Stomach smooth muscle (tissue), 2 donors: ENCODE results near the gene SLC29A1.
"Not testable (repeated sequence)": the region's sequence is repeated elsewhere in the genome, so short reads cannot be mapped to it uniquely, and the experiment has no call there.

Experiments
- H3K27ac ChIP-seq: one replicate; pipeline ENCODE4 v1.7.0; 2013; ENCODE audit warnings: mild to moderate bottlenecking, low read length, inconsistent platforms
- H3K27me3 ChIP-seq, 2 donors: one replicate each; pipeline ENCODE4 v1.7.0; 2013; ENCODE audit warnings: low read length in 2 of 2; ENCODE audit not compliant: insufficient read depth in 2 of 2, control insufficient read depth in 1 of 2
- H3K36me3 ChIP-seq, 2 donors: one replicate each; pipeline ENCODE4 v1.7.0; 2013; ENCODE audit warnings: low read length in 2 of 2; ENCODE audit not compliant: control insufficient read depth in 2 of 2, insufficient read depth in 2 of 2
- H3K4me1 ChIP-seq: one replicate; pipeline ENCODE4 v1.7.0; 2013; ENCODE audit warnings: low read length; ENCODE audit not compliant: control insufficient read depth, insufficient read depth
- H3K4me3 ChIP-seq, 2 donors: one replicate each; pipeline ENCODE4 v1.7.0; 2013; ENCODE audit warnings: low read length in 2 of 2
- H3K9ac ChIP-seq, 2 donors: one replicate each; pipeline ENCODE4 v1.7.0; 2013; ENCODE audit warnings: low read length in 2 of 2, mild to moderate bottlenecking in 1 of 2
- H3K9me3 ChIP-seq, 2 donors: one replicate each; pipeline ENCODE4 v1.7.0; 2013; ENCODE audit warnings: low read length in 2 of 2; ENCODE audit not compliant: control insufficient read depth in 2 of 2
- donor health status: healthy.
- donor health status: Pancreatic carcinoma.

The SLC29A1 gene

GRCh38 chr6:44230034-44230675 lies 6.8 kb downstream of the SLC29A1 start:
- Histone ChIP-seq H3K9me3 (no peaks in the 10 kb centered on the region), H3K4me3 (peak overlapping the region in 1 of 2 donors; percentile 8), H3K9ac (peak overlapping the region in 1 of 2 donors; percentile 8), H3K36me3 (peaks cover 22 to 32% of the 10 kb centered on the region in 2 donors), H3K27ac (peak overlapping the region; percentile 97), H3K4me1 (peaks cover 98% of the 10 kb centered on the region), H3K27me3 (no peaks in the 10 kb centered on the region)

GRCh38 chr6:44231426-44231825 lies 8.0 kb downstream of the SLC29A1 start:
- H3K9ac ChIP-seq, H3K27me3 ChIP-seq, H3K9me3 ChIP-seq, H3K4me3 ChIP-seq: not testable (repeated sequence)
- H3K36me3 ChIP-seq = peaks cover 22 to 38% of the 10 kb centered on the region in 2 donors
- H3K4me1 ChIP-seq = peaks cover 99% of the 10 kb centered on the region
- H3K27ac ChIP-seq = peak overlapping the region; percentile 97

- H3K4me3 ChIP-seq = peak overlapping the region; percentile 32 to 40
- H3K9ac ChIP-seq = peak overlapping the region; percentile 49 to 58
- H3K9me3 ChIP-seq = no peaks in the 10 kb centered on the region
- peak overlapping the region; percentile 97 for H3K27ac ChIP-seq
- peaks cover 94% of the 10 kb centered on the region for H3K4me1 ChIP-seq
- no peaks in the 10 kb centered on the region for H3K27me3 ChIP-seq
- peaks cover 22 to 38% of the 10 kb centered on the region in 2 donors for H3K36me3 ChIP-seq
These were observed 9.5 kb downstream of the SLC29A1 start for GRCh38 chr6:44232676-44233566.

- Histone ChIP-seq H3K4me1 (peaks cover 91% of the 10 kb centered on the region), H3K27ac (peak overlapping the region; percentile 97), H3K4me3 (peak overlapping the region; percentile 32 to 35), H3K9ac (peak overlapping the region; percentile 49 to 58), H3K9me3 (no peaks in the 10 kb centered on the region), H3K36me3 (peaks cover 22 to 38% of the 10 kb centered on the region in 2 donors), H3K27me3 (no peaks in the 10 kb centered on the region)
These were observed 10.2 kb downstream of the SLC29A1 start for GRCh38 chr6:44233567-44234100.

GRCh38 chr6:44234101-44235025 lies 11.0 kb downstream of the SLC29A1 start:
- Histone ChIP-seq H3K4me1 (peaks cover 85% of the 10 kb centered on the region), H3K4me3 (peak overlapping the region; percentile 18 to 52), H3K27ac (peak overlapping the region; percentile 97), H3K36me3 (peaks cover 22 to 34% of the 10 kb centered on the region in 2 donors), H3K9me3 (no peaks in the 10 kb centered on the region), H3K9ac (peak overlapping the region; percentile 42 to 68), H3K27me3 (no peaks in the 10 kb centered on the region)

GRCh38 chr6:44235269-44235668 lies 11.9 kb downstream of the SLC29A1 start:
- Histone ChIP-seq H3K27ac (peak overlapping the region; percentile 97), H3K9ac (peak overlapping the region; percentile 42 to 68)

GRCh38 chr6:44235891-44236516 lies 12.6 kb downstream of the SLC29A1 start:
- Histone ChIP-seq H3K4me1 (peaks cover 69% of the 10 kb centered on the region), H3K27me3 (no peaks in the 10 kb centered on the region), H3K9ac (peak overlapping the region in 1 of 2 donors; percentile 42), H3K27ac (peak overlapping the region; percentile 97), H3K9me3 (no peaks in the 10 kb centered on the region), H3K4me3 (no peak overlapping the region), H3K36me3 (peaks cover 12 to 22% of the 10 kb centered on the region in 2 donors)

More at GRCh38 chr6:44235269-44235668, 11.9 kb downstream of the SLC29A1 start:
- H3K4me3 ChIP-seq = peak overlapping the region in 1 of 2 donors; percentile 52
- peaks cover 76% of the 10 kb centered on the region for H3K4me1 ChIP-seq
- no peaks in the 10 kb centered on the region for H3K27me3 ChIP-seq
- H3K36me3 ChIP-seq = peaks cover 14 to 26% of the 10 kb centered on the region in 2 donors
- H3K9me3 ChIP-seq = no peaks in the 10 kb centered on the region

GRCh38 chr6:44237021-44237812 lies 13.8 kb downstream of the SLC29A1 start:
- Histone ChIP-seq H3K9me3 (no peaks in the 10 kb centered on the region), H3K9ac (peak overlapping the region; percentile 80 to 85), H3K27me3 (no peaks in the 10 kb centered on the region), H3K4me3 (peak overlapping the region; percentile 79 to 84), H3K36me3 (peaks cover 7 to 13% of the 10 kb centered on the region in 2 donors), H3K27ac (peak overlapping the region; percentile 97), H3K4me1 (peaks cover 57% of the 10 kb centered on the region)

- Histone ChIP-seq H3K27me3 (no peaks in the 10 kb centered on the region), H3K27ac (peak overlapping the region; percentile 97), H3K4me1 (peaks cover 50% of the 10 kb centered on the region)
These were observed 14.5 kb downstream of the SLC29A1 start for GRCh38 chr6:44237813-44238433.

More at GRCh38 chr6:44237813-44238433, 14.5 kb downstream of the SLC29A1 start:
- Histone ChIP-seq H3K36me3 (peaks cover under 1 to 8% of the 10 kb centered on the region in 2 donors), H3K4me3 (peak overlapping the region; percentile 79 to 84), H3K9me3 (no peaks in the 10 kb centered on the region), H3K9ac (peak overlapping the region; percentile 80 to 85)
